ENCODE measurements around the gene MARCHF3. TPM values are rescaled to one million over a fixed set of nuclear protein-coding genes. Genes with fewer than 3 reads are reported as not detected.

The MARCHF3 gene
- total RNA-seq, 1 donor from 2014 or later: 35.7 TPM

DNA sequence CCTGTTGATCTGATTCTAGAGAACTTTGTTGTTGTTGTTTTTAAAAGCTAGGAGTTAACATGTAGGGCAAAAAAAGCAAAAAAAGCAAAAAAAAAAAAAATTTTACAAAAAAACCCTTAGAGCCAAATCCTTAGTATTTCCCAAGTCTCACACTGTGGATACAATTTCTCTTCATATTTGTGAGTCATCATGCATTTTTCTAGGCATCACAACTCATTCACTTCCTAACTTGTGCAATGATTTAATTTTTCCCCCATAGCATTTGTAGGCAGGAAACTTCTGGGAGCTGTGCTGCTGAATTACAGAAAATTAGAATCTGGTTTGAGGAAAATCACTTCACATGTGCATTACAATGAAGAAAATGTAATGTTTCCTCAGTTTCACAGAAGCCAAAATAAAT lies 91.9 kb downstream of the MARCHF3 start:
- Histone ChIP-seq H3K27me3 (ENCODE audit: low read depth) (no peaks in the 10 kb centered on the region), H3K4me3 (no peak overlapping the region), H3K27ac (replicated peaks) (no peak overlapping the region), H3K4me1 (peaks cover 58% of the 10 kb centered on the region), H3K36me3 (no peaks in the 10 kb centered on the region), H3K9me3 (replicated peaks) (no peaks in the 10 kb centered on the region)
- intact Hi-C loops (cut with micrococcal nuclease): no loop called here
- no peak for DNase-seq
- TF ChIP-seq, protein P1, sequence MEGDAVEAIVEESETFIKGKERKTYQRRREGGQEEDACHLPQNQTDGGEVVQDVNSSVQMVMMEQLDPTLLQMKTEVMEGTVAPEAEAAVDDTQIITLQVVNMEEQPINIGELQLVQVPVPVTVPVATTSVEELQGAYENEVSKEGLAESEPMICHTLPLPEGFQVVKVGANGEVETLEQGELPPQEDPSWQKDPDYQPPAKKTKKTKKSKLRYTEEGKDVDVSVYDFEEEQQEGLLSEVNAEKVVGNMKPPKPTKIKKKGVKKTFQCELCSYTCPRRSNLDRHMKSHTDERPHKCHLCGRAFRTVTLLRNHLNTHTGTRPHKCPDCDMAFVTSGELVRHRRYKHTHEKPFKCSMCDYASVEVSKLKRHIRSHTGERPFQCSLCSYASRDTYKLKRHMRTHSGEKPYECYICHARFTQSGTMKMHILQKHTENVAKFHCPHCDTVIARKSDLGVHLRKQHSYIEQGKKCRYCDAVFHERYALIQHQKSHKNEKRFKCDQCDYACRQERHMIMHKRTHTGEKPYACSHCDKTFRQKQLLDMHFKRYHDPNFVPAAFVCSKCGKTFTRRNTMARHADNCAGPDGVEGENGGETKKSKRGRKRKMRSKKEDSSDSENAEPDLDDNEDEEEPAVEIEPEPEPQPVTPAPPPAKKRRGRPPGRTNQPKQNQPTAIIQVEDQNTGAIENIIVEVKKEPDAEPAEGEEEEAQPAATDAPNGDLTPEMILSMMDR (IDR thresholded peaks at IDR 0.05; ENCODE audit: borderline replicate concordance): no peak

DNA sequence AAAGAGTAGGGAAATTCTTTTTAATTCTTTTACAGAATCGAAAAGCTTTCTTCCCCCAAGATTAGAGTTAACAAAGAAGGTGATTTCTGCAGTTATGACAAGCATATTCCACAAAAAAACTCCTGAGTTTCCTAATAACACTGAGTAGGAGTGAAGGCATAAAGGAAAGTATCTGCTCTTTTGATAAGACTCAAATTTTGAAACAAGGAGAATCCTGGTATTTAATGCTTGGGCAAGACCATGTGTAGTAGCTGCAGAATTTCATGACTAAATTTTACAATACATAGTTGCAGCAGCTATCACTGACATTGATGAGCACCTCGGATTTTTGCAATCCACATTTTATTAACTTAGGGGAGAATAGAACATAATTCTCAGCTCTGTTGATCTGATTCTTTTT lies 92.6 kb downstream of the MARCHF3 start:
- no peak overlapping the region for H3K27ac ChIP-seq (replicated peaks)
- no peaks in the 10 kb centered on the region for H3K9me3 ChIP-seq (replicated peaks)
- no peak for DNase-seq
- peaks cover 52% of the 10 kb centered on the region for H3K4me1 ChIP-seq
- H3K36me3 ChIP-seq: no peaks in the 10 kb centered on the region
- TF ChIP-seq, protein P1 (IDR thresholded peaks at IDR 0.05; ENCODE audit: borderline replicate concordance): no peak
- intact Hi-C loops (cut with micrococcal nuclease): no loop called here
- no peak overlapping the region for H3K4me3 ChIP-seq
- no peaks in the 10 kb centered on the region for H3K27me3 ChIP-seq (ENCODE audit: low read depth)

DNA sequence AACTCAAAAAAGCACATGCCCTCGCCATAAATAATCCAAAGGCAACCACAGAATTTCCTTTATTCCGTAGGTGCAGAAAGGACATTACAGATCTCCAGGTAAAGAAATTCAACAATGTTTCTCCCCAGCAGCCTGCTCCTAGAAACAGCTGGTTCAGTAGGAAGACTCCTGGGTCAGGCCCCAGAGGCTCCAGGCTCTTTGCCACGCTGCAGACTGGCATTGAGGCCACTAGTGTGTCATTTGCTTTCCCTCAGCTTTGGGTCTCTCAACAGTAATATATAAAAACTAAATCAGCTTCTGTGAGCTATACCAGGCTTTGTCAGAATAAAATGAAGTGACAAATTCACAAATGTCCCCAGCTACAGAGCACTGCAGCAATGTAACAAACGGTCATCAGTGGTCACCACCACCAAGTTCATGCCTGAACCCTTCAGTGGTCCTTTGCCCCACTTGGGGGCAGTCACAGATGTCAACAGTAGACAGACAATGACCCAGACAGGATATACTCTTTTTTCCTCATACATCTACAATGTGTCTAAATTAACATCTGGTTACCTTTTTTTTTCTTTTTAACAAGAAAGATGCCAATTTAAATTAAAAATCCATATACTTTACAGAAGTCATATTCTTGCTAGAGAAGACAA lies 93.5 kb downstream of the MARCHF3 start:
- Histone ChIP-seq H3K4me3 (no peak overlapping the region), H3K9me3 (replicated peaks) (no peaks in the 10 kb centered on the region), H3K27me3 (ENCODE audit: low read depth) (no peaks in the 10 kb centered on the region), H3K36me3 (no peaks in the 10 kb centered on the region), H3K27ac (replicated peaks) (no peak overlapping the region), H3K4me1 (peaks cover 52% of the 10 kb centered on the region)
- intact Hi-C loops (cut with micrococcal nuclease): no loop called here
- TF ChIP-seq, protein P1 (IDR thresholded peaks at IDR 0.05; ENCODE audit: borderline replicate concordance): no peak
- DNase-seq: no peak

DNA sequence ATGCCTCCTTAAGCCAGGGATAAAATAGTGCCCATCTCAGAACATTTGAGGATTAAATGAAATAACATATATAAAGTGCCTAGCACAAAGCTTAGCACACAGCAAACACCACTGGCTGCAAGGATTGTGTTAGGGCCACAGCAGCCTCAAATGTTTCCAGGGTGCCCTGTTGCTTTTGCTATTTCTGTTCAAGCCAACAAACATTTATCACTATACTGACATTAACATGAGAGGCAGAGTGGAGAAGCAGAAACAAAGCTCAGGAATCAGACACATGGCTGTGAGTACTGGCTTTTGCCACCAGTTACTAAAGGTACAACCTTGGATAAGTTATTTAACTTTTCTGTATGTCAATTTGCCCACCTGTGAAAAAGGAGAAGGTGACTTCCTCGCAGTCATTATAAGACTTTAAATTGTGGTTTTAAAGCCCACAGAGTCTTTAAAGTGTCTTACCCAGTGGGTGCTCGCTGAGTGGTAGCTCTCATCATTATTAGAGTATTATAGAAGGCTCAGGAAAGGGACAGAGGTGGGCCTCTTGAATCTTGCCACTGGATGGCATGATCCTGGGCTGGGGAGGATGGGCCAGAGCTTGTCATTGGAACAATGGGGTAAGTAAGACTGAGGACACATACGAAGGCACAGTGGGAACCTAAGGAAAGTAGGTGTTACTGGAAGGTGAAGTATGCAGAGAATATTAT lies 98.2 kb downstream of the MARCHF3 start:
- no peak overlapping the region for H3K27ac ChIP-seq (replicated peaks)
- intact Hi-C loops (cut with micrococcal nuclease): no loop called here
- H3K4me1 ChIP-seq: peaks cover 45% of the 10 kb centered on the region

DNA sequence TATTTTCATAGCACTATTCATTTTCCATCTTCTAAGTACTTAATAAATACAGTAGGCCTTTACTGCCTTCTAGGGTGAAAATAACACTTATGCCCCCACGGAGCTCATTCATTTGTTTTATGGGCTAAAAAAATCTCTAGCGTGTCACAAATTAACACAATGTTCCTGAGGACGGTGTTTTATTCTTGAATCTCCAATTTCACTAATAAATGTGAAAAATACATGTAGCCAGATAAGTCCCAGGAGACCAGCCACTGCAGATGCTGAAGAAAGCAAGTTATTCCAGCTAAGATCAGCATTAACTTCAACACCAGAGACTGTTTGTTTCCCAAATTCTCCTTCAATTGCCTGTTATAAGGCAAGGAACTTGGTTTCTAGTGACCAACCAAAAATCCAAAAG lies 102.3 kb downstream of the MARCHF3 start:
- Histone ChIP-seq H3K27ac (replicated peaks) (no peak overlapping the region), H3K4me3 (no peak overlapping the region), H3K36me3 (no peaks in the 10 kb centered on the region), H3K9me3 (replicated peaks) (no peaks in the 10 kb centered on the region), H3K4me1 (peaks cover 52% of the 10 kb centered on the region), H3K27me3 (ENCODE audit: low read depth) (no peaks in the 10 kb centered on the region)
- intact Hi-C loops (cut with micrococcal nuclease): no loop called here
- TF ChIP-seq, protein P1 (IDR thresholded peaks at IDR 0.05; ENCODE audit: borderline replicate concordance): no peak
- no peak for DNase-seq

More for the DNA sequence above, 98.2 kb downstream of the MARCHF3 start:
- no peaks in the 10 kb centered on the region for H3K9me3 ChIP-seq (replicated peaks)
- no peak for DNase-seq
- TF ChIP-seq, protein P1 (IDR thresholded peaks at IDR 0.05; ENCODE audit: borderline replicate concordance): no peak
- no peak overlapping the region for H3K4me3 ChIP-seq
- no peaks in the 10 kb centered on the region for H3K27me3 ChIP-seq (ENCODE audit: low read depth)
- no peaks in the 10 kb centered on the region for H3K36me3 ChIP-seq
